GM10266 (cell line): ENCODE measurements around the gene ACACB.

Experiments used
- DNase-seq: peaks from one replicate; pipeline ENCODE4 v3.0.0; 2012; ENCODE audit errors: extremely low spot score
- TF ChIP-seq, protein P1 (sequence below): IDR thresholded peaks from 2 replicates; pipeline ENCODE4 v1.5.1; 2012; ENCODE audit warnings: mild to moderate bottlenecking, low read depth; ENCODE audit not compliant: control insufficient read depth, insufficient read depth; ENCODE audit errors: missing control alignments

The ACACB gene

DNA sequence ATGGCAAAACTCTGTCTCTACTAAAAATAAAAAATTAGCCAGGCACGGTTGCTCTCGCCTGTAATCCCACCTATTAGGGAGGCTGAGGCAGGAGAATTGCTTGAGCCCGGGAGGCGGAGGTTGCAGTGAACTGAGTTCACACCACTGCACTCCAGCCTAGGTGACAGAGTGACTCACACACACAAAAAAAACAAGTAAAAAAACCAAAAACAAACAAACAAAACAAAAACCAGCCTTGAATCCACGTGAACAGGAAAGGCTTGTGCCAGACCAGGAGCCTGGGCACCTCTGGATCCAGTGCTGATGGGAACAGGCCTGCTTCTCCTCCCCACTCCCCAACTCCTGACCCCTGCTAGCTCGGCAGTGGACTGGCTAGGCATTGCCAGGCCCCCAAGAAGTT lies 189.2 kb downstream of the ACACB start:
- TF ChIP-seq, protein P1, sequence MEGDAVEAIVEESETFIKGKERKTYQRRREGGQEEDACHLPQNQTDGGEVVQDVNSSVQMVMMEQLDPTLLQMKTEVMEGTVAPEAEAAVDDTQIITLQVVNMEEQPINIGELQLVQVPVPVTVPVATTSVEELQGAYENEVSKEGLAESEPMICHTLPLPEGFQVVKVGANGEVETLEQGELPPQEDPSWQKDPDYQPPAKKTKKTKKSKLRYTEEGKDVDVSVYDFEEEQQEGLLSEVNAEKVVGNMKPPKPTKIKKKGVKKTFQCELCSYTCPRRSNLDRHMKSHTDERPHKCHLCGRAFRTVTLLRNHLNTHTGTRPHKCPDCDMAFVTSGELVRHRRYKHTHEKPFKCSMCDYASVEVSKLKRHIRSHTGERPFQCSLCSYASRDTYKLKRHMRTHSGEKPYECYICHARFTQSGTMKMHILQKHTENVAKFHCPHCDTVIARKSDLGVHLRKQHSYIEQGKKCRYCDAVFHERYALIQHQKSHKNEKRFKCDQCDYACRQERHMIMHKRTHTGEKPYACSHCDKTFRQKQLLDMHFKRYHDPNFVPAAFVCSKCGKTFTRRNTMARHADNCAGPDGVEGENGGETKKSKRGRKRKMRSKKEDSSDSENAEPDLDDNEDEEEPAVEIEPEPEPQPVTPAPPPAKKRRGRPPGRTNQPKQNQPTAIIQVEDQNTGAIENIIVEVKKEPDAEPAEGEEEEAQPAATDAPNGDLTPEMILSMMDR = no peak

DNA sequence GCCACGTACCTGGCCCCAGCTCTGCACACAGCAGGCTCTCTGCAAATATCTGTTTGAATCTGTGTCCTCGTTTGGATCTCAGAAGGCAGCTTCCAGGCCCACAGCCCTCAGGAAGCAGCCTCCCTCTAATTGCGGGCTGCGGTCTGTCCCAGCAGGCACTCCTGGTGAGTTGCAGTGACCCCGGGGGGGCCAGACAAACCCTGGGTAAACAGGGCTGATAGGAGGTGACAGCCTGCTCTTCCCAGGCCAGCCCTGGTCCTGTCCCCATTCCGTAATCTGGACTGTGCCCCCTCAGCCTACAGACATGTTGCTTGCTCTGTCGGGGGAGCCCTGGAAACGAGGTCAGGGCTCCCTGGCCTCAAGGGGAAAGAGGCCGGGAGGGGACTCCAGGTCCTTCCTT lies 190.7 kb downstream of the ACACB start:
- TF ChIP-seq, protein P1 = no peak
- DNase-seq = no peak

More for the DNA sequence above, 189.2 kb downstream of the ACACB start:
- DNase-seq = no peak

DNA sequence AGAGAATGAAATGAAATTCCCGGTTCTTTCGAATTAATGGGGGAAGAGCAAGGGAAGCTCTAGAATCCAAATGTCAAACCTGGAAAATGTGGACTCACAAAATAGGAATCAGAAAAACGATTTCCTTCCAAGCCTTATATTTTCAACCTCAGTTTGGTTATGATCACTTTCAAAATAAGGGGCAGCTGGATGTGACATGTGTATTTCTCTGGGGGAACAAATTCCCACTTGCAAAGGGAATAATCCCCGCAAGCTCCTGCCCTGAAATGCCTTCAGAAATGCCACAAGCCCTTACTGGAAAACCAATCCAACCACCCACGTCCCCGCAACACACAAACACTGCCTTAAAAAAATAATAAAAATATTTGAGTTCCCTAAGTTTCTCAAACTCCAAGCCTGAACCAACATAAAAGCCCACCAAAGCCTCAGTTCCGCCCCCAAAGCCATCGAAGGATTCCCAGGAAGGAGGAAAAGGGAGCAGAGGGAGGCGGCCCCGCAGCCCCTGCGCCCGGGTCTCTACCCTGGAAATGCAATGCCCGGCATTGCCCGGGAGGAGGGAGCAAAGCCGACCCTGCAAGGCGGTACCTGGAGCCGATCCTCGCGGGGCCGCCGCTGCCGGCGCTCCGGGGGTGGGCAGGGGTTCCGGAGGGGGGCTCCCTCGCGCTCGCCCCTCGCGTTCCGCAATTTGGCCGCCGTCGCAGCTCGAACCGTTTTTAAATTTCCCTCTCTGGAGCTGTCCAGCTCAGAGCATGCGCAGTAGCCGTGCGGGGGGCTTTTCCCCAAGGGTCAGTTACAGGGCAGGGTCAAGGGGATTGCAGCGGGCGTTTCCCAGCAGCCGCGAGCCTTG lies 192.4 kb downstream of the ACACB start, which contains the start of gene FOXN4:
TSS of gene FOXN4 (minus strand) at position 751 of the 847 bp plus-strand sequence. CDS start 963 bp downstream, outside the sequence.
- DNase-seq = peak; percentile 37
- TF ChIP-seq, protein P1 = no peak

DNA sequence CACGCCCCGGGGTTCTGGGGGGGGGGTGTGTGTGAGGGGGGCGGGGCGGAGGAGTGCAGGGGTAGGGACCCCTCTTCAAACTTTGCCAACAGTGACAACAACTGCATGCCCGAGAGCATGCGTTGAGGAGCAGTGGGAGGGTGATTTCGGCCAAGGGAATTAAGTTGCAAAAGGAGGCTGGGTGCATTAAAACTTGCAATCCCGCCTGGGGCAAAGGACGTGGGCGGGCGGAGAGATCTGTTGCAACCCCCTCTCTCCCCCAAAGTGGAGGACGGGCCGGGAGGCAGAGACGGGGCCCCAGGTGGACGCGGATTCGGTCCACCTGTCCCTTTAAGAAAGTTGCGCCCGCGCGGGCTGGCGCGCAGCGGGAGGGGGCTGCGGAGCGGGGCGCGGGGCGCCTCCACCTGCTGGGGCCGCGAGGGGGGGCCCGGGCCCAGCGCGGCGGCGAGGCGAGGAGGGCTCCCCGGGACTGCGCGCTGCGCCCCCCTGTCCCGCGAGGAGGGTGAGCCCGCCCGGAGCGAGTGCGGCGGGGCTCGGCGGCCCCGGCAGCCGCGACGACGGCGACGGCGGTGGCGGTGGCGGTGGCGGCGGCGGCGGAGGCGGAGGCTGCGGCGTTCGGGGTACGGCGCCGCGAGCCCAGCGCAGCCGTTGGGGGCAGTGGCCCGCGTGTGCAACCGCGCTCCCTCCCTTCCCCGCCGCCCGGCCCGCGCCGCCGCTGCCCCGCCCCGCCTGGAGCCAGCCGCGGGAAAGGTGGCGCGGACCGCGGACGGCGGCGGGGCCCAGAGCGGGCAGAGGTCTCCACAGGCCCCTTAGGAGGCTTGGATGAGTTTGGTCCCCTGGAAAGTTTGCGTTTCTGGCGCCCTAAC lies 193.2 kb downstream of the ACACB start:
- peak; percentile 42 for DNase-seq
- TF ChIP-seq, protein P1 = no peak

DNA sequence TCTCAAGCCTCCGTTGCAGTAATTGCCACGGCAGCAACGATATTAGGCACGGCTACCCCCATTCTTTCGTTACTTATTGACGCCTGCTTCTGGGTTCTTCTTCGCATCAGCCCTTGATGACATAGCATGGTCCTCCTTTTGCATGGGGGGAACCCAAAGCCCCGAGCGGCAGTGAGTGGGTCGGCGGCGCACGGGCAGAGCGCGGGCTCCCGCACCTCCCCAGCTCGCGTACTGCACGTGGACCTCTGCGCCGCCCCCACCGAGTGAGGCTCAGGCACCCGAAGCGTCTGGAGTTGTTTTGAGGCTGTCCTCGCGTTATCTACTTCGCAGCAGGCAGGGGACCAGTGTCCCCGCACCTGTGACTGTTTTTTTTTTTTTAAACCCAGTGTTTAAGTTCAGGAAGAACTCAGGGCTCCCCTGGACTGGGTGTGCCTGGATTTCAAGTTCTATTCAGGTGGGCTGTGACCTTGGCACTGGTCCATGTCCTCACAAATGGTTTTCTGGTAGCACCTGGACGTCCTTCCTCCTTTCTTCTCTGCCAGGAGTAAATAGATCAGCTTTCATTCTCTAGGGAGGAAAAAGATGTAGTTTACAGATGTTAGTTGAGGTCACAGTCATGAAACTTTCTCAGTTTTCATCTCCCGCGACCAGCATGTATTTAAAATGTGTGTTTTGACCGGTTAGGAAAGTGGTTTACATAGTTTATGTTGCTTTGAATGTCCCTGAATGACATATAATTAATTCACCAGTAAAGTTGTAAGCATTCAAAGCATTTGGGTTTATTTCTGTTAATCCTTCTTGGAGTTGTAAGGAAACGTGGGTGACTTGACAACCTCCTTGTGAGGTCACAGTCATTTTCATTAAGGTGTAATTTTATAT lies 194.1 kb downstream of the ACACB start:
- TF ChIP-seq, protein P1 = no peak
- DNase-seq = peak; percentile 34
